HFFc6 (cell line): Measurements from ENCODE around the gene PCSK6. TPM values are rescaled to one million over a fixed set of nuclear protein-coding genes. Genes with fewer than 3 reads are reported as not detected.

Experiments
- DNase-seq: peaks from one replicate; pipeline ENCODE4 v3.0.0-alpha.2; 2018
- H3K27ac Mint-ChIP-seq: 2 replicates; pipeline ENCODE4 v1.8.0; 2020; ENCODE audit warnings: mild to moderate bottlenecking, mixed read lengths
- H3K27me3 Mint-ChIP-seq: 2 replicates; pipeline ENCODE4 v1.8.0; 2021; ENCODE audit warnings: mild to moderate bottlenecking, moderate library complexity, mixed read lengths; ENCODE audit not compliant: insufficient read depth
- H3K36me3 Mint-ChIP-seq: 2 replicates; pipeline ENCODE4 v1.8.0; 2021; ENCODE audit warnings: low read depth, mixed read lengths
- H3K4me1 Mint-ChIP-seq: 2 replicates; pipeline ENCODE4 v1.8.0; 2020; ENCODE audit warnings: low read depth, mixed read lengths
- H3K4me3 Mint-ChIP-seq: 2 replicates; pipeline ENCODE4 v1.8.0; 2020; ENCODE audit warnings: mild to moderate bottlenecking, moderate library complexity, mixed read lengths
- H3K9me3 Mint-ChIP-seq: 2 replicates; pipeline ENCODE4 v1.8.0; 2020; ENCODE audit warnings: mild to moderate bottlenecking, mixed read lengths
- CTCF ChIP-seq: fragments of 200-600 bp; sonication (generic); IDR thresholded peaks from 2 replicates; pipeline ENCODE4 v1.5.0; 2021; ENCODE audit warnings: antibody characterized with exemption, mild to moderate bottlenecking
- total RNA-seq, 6 experiments: library from RNA; stranded (reverse); fragmentation: NEBNext Ultra II Directional; extraction: Animal tissue kit (Norgen Biotek cat#: 25700); gene quantifications; 2 replicates in 1 of 6; 3 replicates in 5 of 6; pipeline ENCODE4 v1.2.3, GENCODE V29; 2021

The PCSK6 gene
- total RNA-seq, 6 experiments from 2014 or later: not detected

GRCh38 chr15:101386006-101386405, 103.5 kb downstream of the PCSK6 start:
- Mint-ChIP-seq H3K27me3 (peaks cover 62% of the 10 kb centered on the region), H3K4me1 (no peaks in the 10 kb centered on the region), H3K9me3 (no peaks in the 10 kb centered on the region; the same call in 1 of the 2 replicates), H3K4me3 (no peak overlapping the region), H3K27ac (no peak overlapping the region), H3K36me3 (no peaks in the 10 kb centered on the region)
- DNase-seq: no peak
- TF ChIP-seq CTCF: no peak

- no peak overlapping the region for H3K27ac Mint-ChIP-seq
- H3K36me3 Mint-ChIP-seq: no peaks in the 10 kb centered on the region
- TF ChIP-seq CTCF: no peak
- no peaks in the 10 kb centered on the region for H3K4me1 Mint-ChIP-seq
- H3K9me3 Mint-ChIP-seq: no peaks in the 10 kb centered on the region; the same call in 1 of the 2 replicates
- H3K4me3 Mint-ChIP-seq: no peak overlapping the region
- no peak for DNase-seq
- H3K27me3 Mint-ChIP-seq: peaks cover 57% of the 10 kb centered on the region
Observed at GRCh38 chr15:101384276-101384675, 105.2 kb downstream of the PCSK6 start.

- no peak for DNase-seq
- Mint-ChIP-seq H3K27me3 (peaks cover 54% of the 10 kb centered on the region), H3K4me3 (no peak overlapping the region), H3K9me3 (no peaks in the 10 kb centered on the region; the same call in 1 of the 2 replicates), H3K36me3 (no peaks in the 10 kb centered on the region), H3K27ac (no peak overlapping the region), H3K4me1 (no peaks in the 10 kb centered on the region)
- TF ChIP-seq CTCF: no peak
Observed at GRCh38 chr15:101382544-101382943, 107.0 kb downstream of the PCSK6 start.

GRCh38 chr15:101381671-101382212, 107.8 kb downstream of the PCSK6 start:
- Mint-ChIP-seq H3K27ac (no peak overlapping the region), H3K36me3 (no peaks in the 10 kb centered on the region), H3K4me1 (no peaks in the 10 kb centered on the region), H3K27me3 (peaks cover 46% of the 10 kb centered on the region), H3K9me3 (no peaks in the 10 kb centered on the region; the same call in 1 of the 2 replicates), H3K4me3 (no peak overlapping the region)
- no peak for DNase-seq
- no peak for TF ChIP-seq CTCF

GRCh38 chr15:101380146-101380545, 109.4 kb downstream of the PCSK6 start:
- no peak for TF ChIP-seq CTCF
- H3K4me1 Mint-ChIP-seq: no peaks in the 10 kb centered on the region
- no peak for DNase-seq
- H3K9me3 Mint-ChIP-seq: no peaks in the 10 kb centered on the region
- H3K4me3 Mint-ChIP-seq: no peak overlapping the region
- H3K36me3 Mint-ChIP-seq: no peaks in the 10 kb centered on the region
- H3K27me3 Mint-ChIP-seq: peaks cover 41% of the 10 kb centered on the region
- no peak overlapping the region for H3K27ac Mint-ChIP-seq

GRCh38 chr15:101379647-101380046, 109.9 kb downstream of the PCSK6 start:
- Mint-ChIP-seq H3K27ac (no peak overlapping the region), H3K36me3 (no peaks in the 10 kb centered on the region)

More at GRCh38 chr15:101379647-101380046, 109.9 kb downstream of the PCSK6 start:
- H3K9me3 Mint-ChIP-seq: no peaks in the 10 kb centered on the region
- no peaks in the 10 kb centered on the region for H3K4me1 Mint-ChIP-seq
- TF ChIP-seq CTCF: no peak
- H3K27me3 Mint-ChIP-seq: peaks cover 39% of the 10 kb centered on the region
- no peak overlapping the region for H3K4me3 Mint-ChIP-seq
- no peak for DNase-seq
